ENCODE results near the gene RXFP3.

DNA sequence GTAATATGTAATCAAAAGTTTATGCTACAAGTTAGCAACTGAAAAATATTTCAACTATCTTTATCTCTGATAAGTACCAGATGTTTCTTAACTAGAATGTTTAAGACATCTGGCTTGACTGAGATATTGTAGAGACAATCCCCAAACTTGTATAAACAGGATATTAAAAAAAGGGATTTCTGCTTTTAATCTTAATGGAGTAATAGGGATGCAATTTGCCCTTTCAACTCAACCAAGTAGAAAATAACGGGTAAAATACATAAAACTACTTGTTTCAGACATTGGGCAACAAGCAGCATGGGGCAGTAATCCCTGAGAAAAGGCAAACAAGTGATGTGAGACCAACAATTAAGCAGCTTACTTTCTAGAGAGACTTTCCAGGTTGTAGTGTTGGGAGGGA lies 35.0 kb upstream of the RXFP3 start:
- TF ChIP-seq ZNF626 (tag by site-specific recombination; IDR thresholded peaks at IDR 0.05) (no peak), ZNF350 (tag by site-specific recombination; IDR thresholded peaks at IDR 0.05) (no peak)
- TF ChIP-seq, protein P1, sequence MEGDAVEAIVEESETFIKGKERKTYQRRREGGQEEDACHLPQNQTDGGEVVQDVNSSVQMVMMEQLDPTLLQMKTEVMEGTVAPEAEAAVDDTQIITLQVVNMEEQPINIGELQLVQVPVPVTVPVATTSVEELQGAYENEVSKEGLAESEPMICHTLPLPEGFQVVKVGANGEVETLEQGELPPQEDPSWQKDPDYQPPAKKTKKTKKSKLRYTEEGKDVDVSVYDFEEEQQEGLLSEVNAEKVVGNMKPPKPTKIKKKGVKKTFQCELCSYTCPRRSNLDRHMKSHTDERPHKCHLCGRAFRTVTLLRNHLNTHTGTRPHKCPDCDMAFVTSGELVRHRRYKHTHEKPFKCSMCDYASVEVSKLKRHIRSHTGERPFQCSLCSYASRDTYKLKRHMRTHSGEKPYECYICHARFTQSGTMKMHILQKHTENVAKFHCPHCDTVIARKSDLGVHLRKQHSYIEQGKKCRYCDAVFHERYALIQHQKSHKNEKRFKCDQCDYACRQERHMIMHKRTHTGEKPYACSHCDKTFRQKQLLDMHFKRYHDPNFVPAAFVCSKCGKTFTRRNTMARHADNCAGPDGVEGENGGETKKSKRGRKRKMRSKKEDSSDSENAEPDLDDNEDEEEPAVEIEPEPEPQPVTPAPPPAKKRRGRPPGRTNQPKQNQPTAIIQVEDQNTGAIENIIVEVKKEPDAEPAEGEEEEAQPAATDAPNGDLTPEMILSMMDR (tag by site-specific recombination; IDR thresholded peaks at IDR 0.05) = no peak
- TF ChIP-seq, protein P2, sequence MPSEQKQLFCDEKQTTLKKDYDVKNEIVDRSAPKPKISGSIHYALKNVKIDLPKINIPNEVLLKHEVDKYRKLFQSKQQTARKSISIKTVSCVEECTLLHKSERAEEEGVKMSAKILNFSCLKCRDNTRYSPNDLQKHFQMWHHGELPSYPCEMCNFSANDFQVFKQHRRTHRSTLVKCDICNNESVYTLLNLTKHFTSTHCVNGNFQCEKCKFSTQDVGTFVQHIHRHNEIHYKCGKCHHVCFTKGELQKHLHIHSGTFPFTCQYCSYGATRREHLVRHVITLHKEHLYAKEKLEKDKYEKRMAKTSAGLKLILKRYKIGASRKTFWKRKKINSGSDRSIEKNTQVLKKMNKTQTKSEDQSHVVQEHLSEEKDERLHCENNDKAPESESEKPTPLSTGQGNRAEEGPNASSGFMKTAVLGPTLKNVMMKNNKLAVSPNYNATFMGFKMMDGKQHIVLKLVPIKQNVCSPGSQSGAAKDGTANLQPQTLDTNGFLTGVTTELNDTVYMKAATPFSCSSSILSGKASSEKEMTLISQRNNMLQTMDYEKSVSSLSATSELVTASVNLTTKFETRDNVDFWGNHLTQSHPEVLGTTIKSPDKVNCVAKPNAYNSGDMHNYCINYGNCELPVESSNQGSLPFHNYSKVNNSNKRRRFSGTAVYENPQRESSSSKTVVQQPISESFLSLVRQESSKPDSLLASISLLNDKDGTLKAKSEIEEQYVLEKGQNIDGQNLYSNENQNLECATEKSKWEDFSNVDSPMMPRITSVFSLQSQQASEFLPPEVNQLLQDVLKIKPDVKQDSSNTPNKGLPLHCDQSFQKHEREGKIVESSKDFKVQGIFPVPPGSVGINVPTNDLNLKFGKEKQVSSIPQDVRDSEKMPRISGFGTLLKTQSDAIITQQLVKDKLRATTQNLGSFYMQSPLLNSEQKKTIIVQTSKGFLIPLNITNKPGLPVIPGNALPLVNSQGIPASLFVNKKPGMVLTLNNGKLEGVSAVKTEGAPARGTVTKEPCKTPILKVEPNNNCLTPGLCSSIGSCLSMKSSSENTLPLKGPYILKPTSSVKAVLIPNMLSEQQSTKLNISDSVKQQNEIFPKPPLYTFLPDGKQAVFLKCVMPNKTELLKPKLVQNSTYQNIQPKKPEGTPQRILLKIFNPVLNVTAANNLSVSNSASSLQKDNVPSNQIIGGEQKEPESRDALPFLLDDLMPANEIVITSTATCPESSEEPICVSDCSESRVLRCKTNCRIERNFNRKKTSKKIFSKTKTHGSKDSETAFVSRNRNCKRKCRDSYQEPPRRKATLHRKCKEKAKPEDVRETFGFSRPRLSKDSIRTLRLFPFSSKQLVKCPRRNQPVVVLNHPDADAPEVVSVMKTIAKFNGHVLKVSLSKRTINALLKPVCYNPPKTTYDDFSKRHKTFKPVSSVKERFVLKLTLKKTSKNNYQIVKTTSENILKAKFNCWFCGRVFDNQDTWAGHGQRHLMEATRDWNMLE (tag by site-specific recombination; conservative IDR thresholded peaks at IDR 0.05; ENCODE audit: low read depth) = no peak
